ENCODE data around the gene RIC3. TPM values are rescaled to one million over a fixed set of nuclear protein-coding genes. Genes with fewer than 3 reads are reported as not detected.

The RIC3 gene
- total and polyA plus RNA-seq, 2 of the 8 experiments (the other 6 are each of a cell fraction or from before 2014, with no cell fraction given): 6.4 to 15.5 TPM

DNA sequence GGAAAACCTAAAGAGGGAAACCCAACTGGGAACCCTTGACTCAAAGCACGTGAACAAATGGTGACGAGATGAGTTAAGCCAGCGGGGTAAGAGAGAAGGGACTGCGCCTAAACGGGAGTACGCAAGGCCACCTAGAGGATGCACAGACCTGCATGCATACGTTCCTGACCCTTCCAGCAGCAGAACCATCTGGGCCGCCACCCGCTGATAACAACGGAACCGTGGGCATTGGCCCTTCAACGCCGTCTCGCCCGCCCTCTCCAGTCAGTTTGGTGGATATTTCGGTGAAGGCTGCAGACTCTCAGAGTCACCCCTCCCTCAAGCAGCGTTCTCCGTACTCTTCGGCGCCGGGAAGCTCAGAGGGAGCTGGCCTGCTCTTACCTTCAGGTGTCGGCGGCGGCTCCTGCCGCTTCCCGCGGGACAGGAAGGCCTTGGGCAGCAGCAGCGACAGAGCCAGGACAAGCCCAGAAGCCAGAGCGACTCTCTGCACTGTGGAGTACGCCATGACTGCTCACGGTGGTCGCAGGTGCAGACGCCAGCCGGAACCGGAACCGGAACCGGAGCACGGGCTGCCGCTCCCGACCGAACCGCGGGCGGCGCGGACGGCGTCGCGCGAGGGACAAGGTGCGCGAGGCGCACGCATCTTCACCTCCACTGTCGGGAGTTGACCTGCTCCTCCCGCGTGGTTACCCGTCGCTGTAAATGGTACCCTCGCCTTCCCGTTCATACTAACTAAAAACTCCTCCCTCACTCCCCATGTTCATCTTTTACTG, at the start of gene RIC3 (continued):
- TF ChIP-seq, protein P1, sequence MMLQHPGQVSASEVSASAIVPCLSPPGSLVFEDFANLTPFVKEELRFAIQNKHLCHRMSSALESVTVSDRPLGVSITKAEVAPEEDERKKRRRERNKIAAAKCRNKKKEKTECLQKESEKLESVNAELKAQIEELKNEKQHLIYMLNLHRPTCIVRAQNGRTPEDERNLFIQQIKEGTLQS (IDR thresholded peaks at IDR 0.05; ENCODE audit: insufficient read depth, low read depth, low read length): no peak
- TF ChIP-seq TAF1 (IDR thresholded peaks at IDR 0.05; ENCODE audit: low read depth, low read length) (peak; percentile 80), TCF12 (IDR thresholded peaks at IDR 0.05; ENCODE audit: low read depth, low read length) (no peak), PHF8 (conservative IDR thresholded peaks at IDR 0.05; ENCODE audit: low read depth, low read length) (peak; percentile 85), TAF7 (optimal IDR thresholded peaks at IDR 0.05; ENCODE audit: borderline replicate concordance, low read depth, low read length) (peak; percentile 35), GABPA (IDR thresholded peaks at IDR 0.05; ENCODE audit: borderline replicate concordance, insufficient read depth, low read length) (peak; percentile 79; the same call in 1 of the 2 replicates), YY1 (IDR thresholded peaks at IDR 0.05; ENCODE audit: low read depth, low read length) (peak; percentile 57; the same call in 1 of the 2 replicates), SIRT6 (IDR thresholded peaks at IDR 0.05; ENCODE audit: low read length) (no peak), TBP (IDR thresholded peaks at IDR 0.05; ENCODE audit: low read depth, low read length) (peak; percentile 42; the same call in 1 of the 2 replicates)
